CD4-positive, alpha-beta T cell (primary cell): ENCODE measurements around the gene ZNF583. TPM values are rescaled to one million over a fixed set of nuclear protein-coding genes. Genes with fewer than 3 reads are reported as not detected.

Experiments used
- ATAC-seq: fragments of 200-7000 bp; cut with Tn5 transposase; one replicate; pipeline ENCODE4 v1.10.0; 2022; ENCODE audit warnings: mild to moderate bottlenecking; ENCODE audit not compliant: poor library complexity
- CTCF ChIA-PET: fragments of 350-600 bp; sonication (Branson Sonifier 250); formaldehyde crosslinking; loops from one replicate; lab custom pipeline; 2021; ENCODE audit warnings: antibody characterized with exemption, inconsistent platforms; lab: Charles Lee
- POLR2A ChIA-PET: fragments of 350-600 bp; sonication (Branson Sonifier 250); formaldehyde crosslinking; loops from one replicate; lab custom pipeline; 2021; ENCODE audit warnings: antibody characterized with exemption, inconsistent platforms; lab: Charles Lee
- DNase-seq, 14 experiments: peaks; one replicate each; pipeline ENCODE4 v3.0.0-alpha.2; 2013 to 2020; ENCODE audit warnings: mixed read lengths in 2 of 14
- H3K27ac ChIP-seq, 2 donors: one replicate each; pipeline versions ENCODE4 v1.5.1 to v1.7.0; 2013; ENCODE audit warnings: low read length in 2 of 2, low read depth in 1 of 2, mild to moderate bottlenecking in 1 of 2
- H3K27me3 ChIP-seq, 2 experiments: 1 replicate in 1 of 2; 2 replicates in 1 of 2; pipeline versions ENCODE4 v1.6.1 to v1.7.0; 2013; ENCODE audit warnings: low read length in 2 of 2, control low read depth in 1 of 2, mild to moderate bottlenecking in 1 of 2, moderate library complexity in 1 of 2; ENCODE audit not compliant: insufficient read depth in 2 of 2, control insufficient read depth in 1 of 2
- H3K36me3 ChIP-seq: one replicate; pipeline ENCODE4 v1.6.1; 2013; ENCODE audit warnings: low read length, control low read depth; ENCODE audit not compliant: insufficient read depth
- H3K4me1 ChIP-seq: one replicate; pipeline ENCODE4 v1.6.1; 2013; ENCODE audit warnings: low read length, control low read depth; ENCODE audit not compliant: insufficient read depth
- H3K4me3 ChIP-seq: one replicate; pipeline ENCODE4 v1.5.1; 2013; ENCODE audit warnings: mild to moderate bottlenecking, low read length, moderate library complexity
- H3K9me3 ChIP-seq, 2 experiments: 1 replicate in 1 of 2; 2 replicates in 1 of 2; pipeline versions ENCODE4 v1.6.1 to v1.7.0; 2013; ENCODE audit warnings: low read length in 2 of 2, mild to moderate bottlenecking in 2 of 2, control low read depth in 1 of 2, moderate library complexity in 1 of 2; ENCODE audit not compliant: control insufficient read depth in 1 of 2, insufficient read depth in 1 of 2
- H3K27ac Mint-ChIP-seq: one replicate; pipeline ENCODE4 v1.8.0; 2020; ENCODE audit warnings: mixed read lengths
- H3K27me3 Mint-ChIP-seq: one replicate; pipeline ENCODE4 v1.8.0; 2021; ENCODE audit warnings: mixed read lengths
- H3K36me3 Mint-ChIP-seq: one replicate; pipeline ENCODE4 v1.8.0; 2021; ENCODE audit warnings: low read depth, mixed read lengths
- H3K4me1 Mint-ChIP-seq: one replicate; pipeline ENCODE4 v1.8.0; 2021; ENCODE audit warnings: low read depth, mixed read lengths
- H3K4me3 Mint-ChIP-seq: one replicate; pipeline ENCODE4 v1.8.0; 2020; ENCODE audit warnings: mild to moderate bottlenecking, mixed read lengths
- H3K9me3 Mint-ChIP-seq: one replicate; pipeline ENCODE4 v1.8.0; 2020; ENCODE audit warnings: mixed read lengths
- intact Hi-C, 2 experiments: fragments of 100-400 bp; cut with DNase I in 1 of 2; cut with micrococcal nuclease in 1 of 2; formaldehyde crosslinking; loops; one replicate each; pipeline versions ENCODE4 v1.15.1 to v1.9.0; 2023 to 2025; cut with DNase I, micrococcal nuclease
- total RNA-seq, 174 experiments: library from RNA in 2 of 174; stranded (reverse) in 2 of 174; gene quantifications; one replicate each; pipeline ENCODE4 v1.2.3 and lab custom pipeline; 2021 to 2026
- TF ChIP-seq, protein P1 (sequence below): fragments of 200-600 bp; IDR thresholded peaks from one replicate; pipeline ENCODE4 v1.8.0; 2022; ENCODE audit warnings: antibody characterized with exemption, mild to moderate bottlenecking

ZNF583 gene
- total RNA-seq, 2 experiments from 2014 or later, result 0.95 to 1.5 TPM

DNA sequence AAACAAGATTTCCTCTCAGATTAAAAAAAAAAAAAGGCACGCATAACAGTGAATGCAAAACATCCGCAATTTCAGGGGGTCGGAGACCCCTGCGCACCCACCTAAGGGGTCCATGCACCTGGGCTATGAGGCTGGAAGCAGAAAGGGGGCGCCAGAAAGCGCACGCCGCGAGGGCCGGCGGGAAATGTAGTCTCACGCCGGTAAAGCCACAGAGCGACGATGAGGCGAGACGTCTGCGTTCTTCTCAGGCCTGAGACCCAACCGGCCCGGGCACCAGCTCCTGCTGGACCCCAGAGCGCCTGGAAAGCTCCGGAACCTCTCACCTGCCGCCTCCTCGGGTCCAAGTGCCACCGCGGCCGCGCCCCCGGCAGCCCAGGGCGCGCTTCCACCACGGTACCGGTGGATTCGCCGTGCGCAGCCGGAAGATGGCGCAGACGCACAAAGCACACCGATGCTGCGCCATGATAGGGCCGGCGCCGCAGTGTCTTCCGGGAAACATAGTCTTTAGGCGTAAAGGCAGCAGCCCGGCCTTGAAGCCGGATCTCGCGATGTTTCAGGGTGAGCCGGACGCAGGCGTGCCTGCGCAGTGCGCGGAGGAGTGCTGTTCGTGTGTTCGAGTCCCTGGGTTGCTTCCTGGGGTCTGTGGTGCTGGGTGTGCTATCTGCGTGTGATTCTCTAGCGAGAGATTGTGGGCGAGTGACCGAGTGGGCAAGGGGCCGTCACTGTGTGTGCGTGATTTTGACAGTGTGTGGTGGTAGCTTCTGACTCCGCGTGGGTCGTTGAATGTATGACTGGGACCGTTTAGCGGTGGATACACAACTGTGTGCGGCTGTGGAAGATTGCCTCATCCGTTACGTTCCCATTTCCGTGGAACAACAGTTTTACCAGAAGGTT lies 10.8 kb upstream of the ZNF583 start, which contains the start of gene ZNF582:
ZNF582 (minus strand) TSS at position 416 of the 894 bp plus-strand sequence. CDS start 1,782 bp downstream, outside the sequence.
- peaks cover 10% of the 10 kb centered on the region for H3K4me1 ChIP-seq
- peaks cover 16% of the 10 kb centered on the region for H3K36me3 ChIP-seq
- peak within 1 kb of the TSS; percentile 92 to 93 for H3K27ac ChIP-seq
- DNase-seq (peak; percentile 83 to 97 (median 89)), ATAC-seq (peak; percentile 97)
- peak within 1 kb of the TSS; percentile 97 for H3K4me3 Mint-ChIP-seq
- peaks cover 21% of the 10 kb centered on the region for H3K9me3 Mint-ChIP-seq
- peaks cover 6% of the 10 kb centered on the region for H3K4me1 Mint-ChIP-seq
- H3K4me3 ChIP-seq, result peak within 1 kb of the TSS; percentile 66
- H3K36me3 Mint-ChIP-seq, result peaks cover 89% of the 10 kb centered on the region
- H3K9me3 ChIP-seq, result peaks cover 33 to 38% of the 10 kb centered on the region in 2 experiments
- TF ChIP-seq, protein P1, sequence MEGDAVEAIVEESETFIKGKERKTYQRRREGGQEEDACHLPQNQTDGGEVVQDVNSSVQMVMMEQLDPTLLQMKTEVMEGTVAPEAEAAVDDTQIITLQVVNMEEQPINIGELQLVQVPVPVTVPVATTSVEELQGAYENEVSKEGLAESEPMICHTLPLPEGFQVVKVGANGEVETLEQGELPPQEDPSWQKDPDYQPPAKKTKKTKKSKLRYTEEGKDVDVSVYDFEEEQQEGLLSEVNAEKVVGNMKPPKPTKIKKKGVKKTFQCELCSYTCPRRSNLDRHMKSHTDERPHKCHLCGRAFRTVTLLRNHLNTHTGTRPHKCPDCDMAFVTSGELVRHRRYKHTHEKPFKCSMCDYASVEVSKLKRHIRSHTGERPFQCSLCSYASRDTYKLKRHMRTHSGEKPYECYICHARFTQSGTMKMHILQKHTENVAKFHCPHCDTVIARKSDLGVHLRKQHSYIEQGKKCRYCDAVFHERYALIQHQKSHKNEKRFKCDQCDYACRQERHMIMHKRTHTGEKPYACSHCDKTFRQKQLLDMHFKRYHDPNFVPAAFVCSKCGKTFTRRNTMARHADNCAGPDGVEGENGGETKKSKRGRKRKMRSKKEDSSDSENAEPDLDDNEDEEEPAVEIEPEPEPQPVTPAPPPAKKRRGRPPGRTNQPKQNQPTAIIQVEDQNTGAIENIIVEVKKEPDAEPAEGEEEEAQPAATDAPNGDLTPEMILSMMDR, result peak; percentile 80
- H3K27me3 Mint-ChIP-seq, result no peaks in the 10 kb centered on the region
- H3K27ac Mint-ChIP-seq, result peak within 1 kb of the TSS; percentile 78
- POLR2A ChIA-PET, result interaction anchor here (0.8 to 3.7 kb wide), 3 partner anchors 10 to 79 kb away, joined by 3 to 23 read pairs (median 3); partner anchors contain the start of genes ZNF583 and ZSCAN5A
- CTCF ChIA-PET, result interaction anchor here (1.0 to 1.5 kb wide), 5 partner anchors 8 to 1799 kb away, joined by 3 to 5 read pairs (median 3); partner anchors contain the start of genes ZFP28 and ZNF583
- H3K27me3 ChIP-seq, result no peaks in the 10 kb centered on the region
- intact Hi-C loops, result loop anchor here (1.0 to 10.0 kb wide), 10 partner anchors 10 to 1761 kb away; partner anchors contain the start of genes ZNF835 (in 2 of the 2), ZFP28 (in 1 of the 2), ZNF329 (in 1 of the 2) and ZNF460 (in 1 of the 2)

- ATAC-seq (no peak), DNase-seq (no peak)
- POLR2A ChIA-PET, result no interaction called here
- Mint-ChIP-seq H3K4me1 (peaks cover 16% of the 10 kb centered on the region), H3K4me3 (no peak overlapping the region), H3K36me3 (peaks cover 92% of the 10 kb centered on the region), H3K27me3 (no peaks in the 10 kb centered on the region), H3K27ac (no peak overlapping the region), H3K9me3 (peaks cover 16% of the 10 kb centered on the region)
- TF ChIP-seq, protein P1, result no peak
- Histone ChIP-seq H3K9me3 (peaks cover 36 to 61% of the 10 kb centered on the region in 2 experiments), H3K27ac (no peak overlapping the region), H3K36me3 (no peaks in the 10 kb centered on the region), H3K4me1 (peaks cover 12% of the 10 kb centered on the region), H3K27me3 (no peaks in the 10 kb centered on the region), H3K4me3 (no peak overlapping the region)
- intact Hi-C loops, result loop anchor here in 1 of 2 experiments (10.0 kb wide), 2 partner anchors 1606 to 1756 kb away; partner anchors contain the start of genes ZNF329 and ZNF606
- CTCF ChIA-PET, result no interaction called here
Measured at GRCh38 chr19:56398809-56399208, 5.3 kb upstream of the ZNF583 start.

DNA sequence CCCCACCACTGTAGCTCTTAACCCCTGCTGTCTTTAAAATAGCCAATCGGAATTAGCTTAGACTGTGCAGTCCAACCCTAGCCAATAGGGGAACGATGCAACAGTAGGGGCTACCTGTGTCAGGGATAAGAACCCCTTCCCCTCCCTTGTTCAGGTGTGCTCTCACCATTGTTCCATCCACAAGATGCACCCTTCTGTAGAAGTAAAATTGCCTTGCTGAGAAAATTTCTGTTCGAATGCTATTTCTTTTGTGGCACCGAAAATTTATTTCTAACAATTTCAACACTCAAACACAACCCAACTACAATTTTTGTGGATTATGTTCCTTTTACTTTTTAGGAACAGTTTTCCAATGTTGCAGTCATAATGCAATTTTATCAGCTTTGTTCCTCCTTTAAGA lies 3.6 kb upstream of the ZNF583 start:
- peaks cover 30% of the 10 kb centered on the region for H3K4me1 Mint-ChIP-seq
- intact Hi-C loops, result loop anchor here in 1 of 2 experiments (10.0 kb wide), 1 partner anchor 134 kb away; the partner anchor contains the start of gene ZFP28
- H3K4me1 ChIP-seq, result peaks cover 22% of the 10 kb centered on the region
- peaks cover 33 to 46% of the 10 kb centered on the region in 2 experiments for H3K9me3 ChIP-seq
- no peaks in the 10 kb centered on the region for H3K27me3 Mint-ChIP-seq
- no peak overlapping the region for H3K4me3 Mint-ChIP-seq
- no peak for ATAC-seq
- CTCF ChIA-PET, result no interaction called here
- H3K27ac ChIP-seq, result no peak overlapping the region
- peaks cover 22% of the 10 kb centered on the region for H3K9me3 Mint-ChIP-seq
- POLR2A ChIA-PET, result no interaction called here
- H3K27me3 ChIP-seq, result no peaks in the 10 kb centered on the region
- H3K27ac Mint-ChIP-seq, result no peak overlapping the region
- H3K36me3 ChIP-seq, result no peaks in the 10 kb centered on the region
- TF ChIP-seq, protein P1, result no peak
- DNase-seq, result no peak
- no peak overlapping the region for H3K4me3 ChIP-seq
- peaks cover 92% of the 10 kb centered on the region for H3K36me3 Mint-ChIP-seq
